DOHH2 (cell line): ENCODE results near the gene PAN2.

Source experiments
- H3F3A ChIP-seq: fragments of 200-600 bp; sonication (generic), shearing (Covaris generic); 2 replicates; pipeline ENCODE4 v1.6.0; 2016; ENCODE audit warnings: antibody characterized with exemption, mild to moderate bottlenecking; ENCODE audit not compliant: control insufficient read depth, insufficient read depth
- H3K27ac ChIP-seq: fragments of 200-600 bp; sonication (generic); 2 replicates; pipeline ENCODE4 v1.5.1; 2014; ENCODE audit warnings: low read depth, mild to moderate bottlenecking, low read length, moderate library complexity
- H3K27me3 ChIP-seq: fragments of 200-600 bp; sonication (generic); 2 replicates; pipeline ENCODE4 v1.6.1; 2014; ENCODE audit warnings: mild to moderate bottlenecking, low read length, mixed read lengths; ENCODE audit not compliant: control insufficient read depth
- H3K36me3 ChIP-seq: fragments of 200-600 bp; sonication (generic); 2 replicates; pipeline ENCODE4 v1.6.1; 2014; ENCODE audit warnings: mild to moderate bottlenecking, low read length, moderate library complexity, mixed read lengths; ENCODE audit not compliant: control insufficient read depth
- H3K4me1 ChIP-seq: fragments of 200-600 bp; sonication (generic); 2 replicates; pipeline ENCODE4 v1.6.1; 2014; ENCODE audit warnings: mild to moderate bottlenecking, low read length, mixed read lengths; ENCODE audit not compliant: control insufficient read depth
- H3K4me2 ChIP-seq: fragments of 200-600 bp; sonication (generic); 2 replicates; pipeline ENCODE4 v1.6.0; 2014; ENCODE audit warnings: mild to moderate bottlenecking, low read length, moderate library complexity
- H3K4me3 ChIP-seq: fragments of 200-600 bp; sonication (generic); 2 replicates; pipeline ENCODE4 v1.5.1; 2014; ENCODE audit warnings: mild to moderate bottlenecking, low read length, mixed read lengths
- H3K79me2 ChIP-seq: fragments of 200-600 bp; sonication (generic); 2 replicates; pipeline ENCODE4 v1.6.1; 2014; ENCODE audit warnings: mild to moderate bottlenecking, low read length, mixed read lengths; ENCODE audit not compliant: control insufficient read depth
- H3K9me2 ChIP-seq: fragments of 200-600 bp; sonication (generic); replicated peaks from 2 replicates; pipeline ENCODE4 v1.6.1; 2014; ENCODE audit warnings: mild to moderate bottlenecking, low read length, mixed read lengths; ENCODE audit not compliant: control insufficient read depth
- H3K9me3 ChIP-seq: fragments of 200-600 bp; sonication (generic); 2 replicates; pipeline ENCODE4 v1.6.1; 2014; ENCODE audit warnings: antibody characterized with exemption, low read length, mixed read lengths; ENCODE audit not compliant: control insufficient read depth, insufficient read depth
- H4K20me1 ChIP-seq: fragments of 200-600 bp; sonication (generic); 2 replicates; pipeline ENCODE4 v1.6.0; 2014; ENCODE audit warnings: low read depth, mild to moderate bottlenecking, antibody characterized with exemption, low read length, moderate library complexity; ENCODE audit not compliant: control insufficient read depth, insufficient read depth
- EZH2phosphoT487 ChIP-seq: fragments of 200-600 bp; sonication (generic); IDR thresholded peaks from 2 replicates; pipeline ENCODE4 v1.6.1; 2017; ENCODE audit warnings: borderline replicate concordance, mild to moderate bottlenecking, antibody characterized with exemption, low read length, moderate library complexity, mixed read lengths
- TF ChIP-seq, protein P1 (sequence below): fragments of 200-600 bp; sonication (generic); IDR thresholded peaks from one replicate; pipeline ENCODE4 v1.5.1; 2014; ENCODE audit warnings: antibody characterized with exemption, mild to moderate bottlenecking, low read depth, low read length; ENCODE audit not compliant: poor library complexity, severe bottlenecking

Gene PAN2

GRCh38 chr12:56317675-56318074 is 16.1 kb downstream of the PAN2 start:
- H3K4me1 ChIP-seq = peaks cover 20% of the 10 kb centered on the region
- no peaks in the 10 kb centered on the region for H3K27me3 ChIP-seq
- TF ChIP-seq EZH2phosphoT487 = no peak
- TF ChIP-seq, protein P1, sequence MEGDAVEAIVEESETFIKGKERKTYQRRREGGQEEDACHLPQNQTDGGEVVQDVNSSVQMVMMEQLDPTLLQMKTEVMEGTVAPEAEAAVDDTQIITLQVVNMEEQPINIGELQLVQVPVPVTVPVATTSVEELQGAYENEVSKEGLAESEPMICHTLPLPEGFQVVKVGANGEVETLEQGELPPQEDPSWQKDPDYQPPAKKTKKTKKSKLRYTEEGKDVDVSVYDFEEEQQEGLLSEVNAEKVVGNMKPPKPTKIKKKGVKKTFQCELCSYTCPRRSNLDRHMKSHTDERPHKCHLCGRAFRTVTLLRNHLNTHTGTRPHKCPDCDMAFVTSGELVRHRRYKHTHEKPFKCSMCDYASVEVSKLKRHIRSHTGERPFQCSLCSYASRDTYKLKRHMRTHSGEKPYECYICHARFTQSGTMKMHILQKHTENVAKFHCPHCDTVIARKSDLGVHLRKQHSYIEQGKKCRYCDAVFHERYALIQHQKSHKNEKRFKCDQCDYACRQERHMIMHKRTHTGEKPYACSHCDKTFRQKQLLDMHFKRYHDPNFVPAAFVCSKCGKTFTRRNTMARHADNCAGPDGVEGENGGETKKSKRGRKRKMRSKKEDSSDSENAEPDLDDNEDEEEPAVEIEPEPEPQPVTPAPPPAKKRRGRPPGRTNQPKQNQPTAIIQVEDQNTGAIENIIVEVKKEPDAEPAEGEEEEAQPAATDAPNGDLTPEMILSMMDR = peak; percentile 42
- H3K4me2 ChIP-seq = no peak overlapping the region
- peaks cover 55% of the 10 kb centered on the region for H3K36me3 ChIP-seq
- H3K79me2 ChIP-seq = peaks cover 26% of the 10 kb centered on the region
- H3K9me2 ChIP-seq = no peaks in the 10 kb centered on the region
- H3K27ac ChIP-seq = no peak overlapping the region
- H4K20me1 ChIP-seq = no peaks in the 10 kb centered on the region
- H3K4me3 ChIP-seq = no peak overlapping the region
- no peaks in the 10 kb centered on the region for H3K9me3 ChIP-seq
- 0 out of 2 replicates have a peak, but pooled peaks cover 6% of the 10 kb centered on the region for H3F3A ChIP-seq

DNA sequence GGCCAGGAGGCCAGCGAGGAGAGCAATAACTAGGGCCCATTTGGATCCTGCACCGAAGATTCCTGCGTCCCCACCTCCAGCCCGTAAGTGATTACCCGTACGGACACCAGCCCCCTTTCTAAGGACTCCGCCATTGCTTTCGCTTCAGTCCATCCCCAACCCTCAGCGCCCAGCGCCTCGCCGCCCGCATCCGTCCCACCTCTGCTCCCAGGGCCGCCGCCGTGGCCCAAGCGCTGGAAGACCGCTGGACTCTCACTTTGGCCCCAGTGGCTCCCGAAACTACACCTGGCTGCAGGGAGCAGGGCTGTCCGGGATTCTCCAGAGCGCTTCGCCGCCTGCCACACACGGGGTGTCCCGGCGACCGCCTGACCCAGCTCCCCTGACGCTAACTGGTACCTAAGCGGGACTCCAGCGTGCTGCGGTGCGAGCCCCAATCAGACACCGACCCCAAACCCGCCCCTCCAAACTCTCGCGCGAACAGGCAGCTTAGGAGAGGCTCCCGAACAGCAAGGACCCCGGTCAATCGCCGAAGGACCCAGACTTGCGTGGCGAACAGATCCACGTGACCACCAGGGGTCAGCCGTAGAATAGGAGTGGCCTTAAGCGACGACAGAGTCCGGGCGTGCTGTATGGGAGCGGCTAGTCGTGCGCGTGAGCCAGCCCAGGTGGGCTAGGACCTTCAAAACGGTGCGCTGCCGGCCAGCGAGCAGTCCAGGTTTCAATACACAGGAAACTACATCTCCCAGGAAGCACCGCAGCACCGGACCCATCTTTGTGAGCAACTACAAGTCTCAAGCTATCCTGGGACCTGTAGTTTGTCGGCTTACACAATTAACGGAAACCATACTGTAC is 18.0 kb downstream of the PAN2 start, which contains the start of gene CNPY2:
Gene CNPY2 (minus strand): TSS at position 367 of the 852 bp plus-strand sequence. CDS start 771 bp downstream, outside the sequence.
- H3K4me1 ChIP-seq = peaks cover 20% of the 10 kb centered on the region
- H3K9me3 ChIP-seq = no peaks in the 10 kb centered on the region
- peak within 1 kb of the TSS; percentile 96 for H3K4me2 ChIP-seq
- peaks cover 26% of the 10 kb centered on the region for H3K79me2 ChIP-seq
- no peaks in the 10 kb centered on the region for H3K27me3 ChIP-seq
- peak within 1 kb of the TSS; percentile 66 for H3K27ac ChIP-seq
- TF ChIP-seq EZH2phosphoT487 = no peak
- TF ChIP-seq, protein P1 = peak; percentile 35
- no peaks in the 10 kb centered on the region for H4K20me1 ChIP-seq
- H3K9me2 ChIP-seq = no peaks in the 10 kb centered on the region
- peak within 1 kb of the TSS; percentile 99 for H3K4me3 ChIP-seq
- 0 out of 2 replicates have a peak, but pooled peaks cover 6% of the 10 kb centered on the region for H3F3A ChIP-seq
- peaks cover 54% of the 10 kb centered on the region for H3K36me3 ChIP-seq

GRCh38 chr12:56315249-56315621 is 18.6 kb downstream of the PAN2 start:
- peak overlapping the region; percentile 66 for H3K27ac ChIP-seq
- peaks cover 60% of the 10 kb centered on the region for H3K36me3 ChIP-seq
- peak overlapping the region; percentile 99 for H3K4me3 ChIP-seq

More at GRCh38 chr12:56315249-56315621, 18.6 kb downstream of the PAN2 start:
- Histone ChIP-seq H3F3A (0 out of 2 replicates have a peak, but pooled peaks cover 6% of the 10 kb centered on the region), H3K9me2 (no peaks in the 10 kb centered on the region), H4K20me1 (no peaks in the 10 kb centered on the region), H3K27me3 (no peaks in the 10 kb centered on the region), H3K4me2 (peak overlapping the region; percentile 96), H3K79me2 (peaks cover 26% of the 10 kb centered on the region), H3K9me3 (no peaks in the 10 kb centered on the region), H3K4me1 (peaks cover 20% of the 10 kb centered on the region)
- TF ChIP-seq EZH2phosphoT487 = no peak
- TF ChIP-seq, protein P1 = no peak
